ENCODE data around the gene TFCP2.

Gene TFCP2

GRCh38 chr12:51118706-51119105 lies 54.2 kb downstream of the TFCP2 start:
- Histone ChIP-seq H3K4ac (ENCODE audit: low read depth in 1 of 2, low read length in 2 of 2) (no peak overlapping the region), H3K27ac (ENCODE audit: low read length, poor library complexity, severe bottlenecking) (no peak overlapping the region), H2BK120ac (ENCODE audit: low read depth, low read length) (no peak overlapping the region), H2BK15ac (ENCODE audit: low read depth, poor library complexity, severe bottlenecking) (no peak overlapping the region), H3K9me3 (ENCODE audit: control insufficient read depth, low read length) (no peaks in the 10 kb centered on the region), H2BK5ac (ENCODE audit: low read depth, low read length, poor library complexity, severe bottlenecking) (no peak overlapping the region), H3K23ac (ENCODE audit: low read length in 2 of 2) (no peak overlapping the region), H3K4me2 (ENCODE audit: low read length, poor library complexity, severe bottlenecking) (no peak overlapping the region), H3K9ac (ENCODE audit: low read length) (no peak overlapping the region), H2BK12ac (ENCODE audit: low read length in 2 of 2) (no peak overlapping the region), H3K4me1 (ENCODE audit: control insufficient read depth, insufficient read depth, low read depth, low read length) (no peaks in the 10 kb centered on the region), H3K79me1 (replicated peaks; ENCODE audit: low read length, poor library complexity, severe bottlenecking) (no peaks in the 10 kb centered on the region), H4K91ac (ENCODE audit: low read length) (no peak overlapping the region), H3K18ac (ENCODE audit: low read depth in 1 of 2, low read length in 2 of 2) (no peak overlapping the region), H3K27me3 (ENCODE audit: control insufficient read depth in 1 of 2, insufficient read depth in 1 of 2, low read length in 2 of 2) (no peaks in the 10 kb centered on the region), H2AFZ (ENCODE audit: low read depth, low read length) (no peak overlapping the region), H3K4me3 (ENCODE audit: insufficient read depth in 1 of 2, low read depth in 1 of 2, low read length in 2 of 2) (no peak overlapping the region), H4K8ac (ENCODE audit: low read length) (no peak overlapping the region), H3K36me3 (ENCODE audit: control insufficient read depth in 1 of 2, insufficient read depth in 2 of 2, low read depth in 1 of 2, low read length in 2 of 2) (peaks cover 0 to 39% of the 10 kb centered on the region in 2 experiments), H3K14ac (ENCODE audit: low read length in 2 of 2) (no peak overlapping the region), H2AK5ac (ENCODE audit: low read length, severe bottlenecking) (no peak overlapping the region)
- no peak for DNase-seq
- 84% methylated on average over 3 of the region's 3 CpGs for WGBS

DNA sequence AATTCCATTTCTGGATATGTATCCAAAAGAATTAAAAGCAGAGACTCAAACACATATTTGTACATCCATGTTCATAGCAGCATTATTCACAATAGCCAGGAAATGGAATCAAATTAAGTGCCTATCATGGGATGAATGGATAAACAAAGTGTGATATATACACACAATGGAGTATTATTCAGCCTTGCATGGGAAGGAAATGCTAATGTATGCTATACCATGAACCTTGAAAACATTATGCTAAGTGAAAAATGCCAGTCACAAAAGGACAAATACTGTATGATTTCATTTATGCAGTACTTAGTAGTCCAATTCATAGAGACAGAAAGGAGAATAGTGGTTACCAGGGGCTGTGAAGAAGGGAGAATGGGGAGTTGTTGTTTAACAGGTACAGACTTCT lies 57.4 kb downstream of the TFCP2 start:
- Histone ChIP-seq H3K18ac (ENCODE audit: low read depth in 1 of 2, low read length in 2 of 2) (no peak overlapping the region), H3K27ac (ENCODE audit: low read length, poor library complexity, severe bottlenecking) (no peak overlapping the region), H2BK5ac (ENCODE audit: low read depth, low read length, poor library complexity, severe bottlenecking) (no peak overlapping the region), H2AK5ac (ENCODE audit: low read length, severe bottlenecking) (no peak overlapping the region), H2AFZ (ENCODE audit: low read depth, low read length) (no peak overlapping the region), H3K79me1 (replicated peaks; ENCODE audit: low read length, poor library complexity, severe bottlenecking) (no peaks in the 10 kb centered on the region), H3K4me1 (ENCODE audit: control insufficient read depth, insufficient read depth, low read depth, low read length) (no peaks in the 10 kb centered on the region), H4K8ac (ENCODE audit: low read length) (no peak overlapping the region), H3K23ac (ENCODE audit: low read length in 2 of 2) (no peak overlapping the region), H3K4me2 (ENCODE audit: low read length, poor library complexity, severe bottlenecking) (no peak overlapping the region), H3K14ac (ENCODE audit: low read length in 2 of 2) (no peak overlapping the region), H3K4me3 (ENCODE audit: insufficient read depth in 1 of 2, low read depth in 1 of 2, low read length in 2 of 2) (no peak overlapping the region), H3K9ac (ENCODE audit: low read length) (no peak overlapping the region), H3K36me3 (ENCODE audit: control insufficient read depth in 1 of 2, insufficient read depth in 2 of 2, low read depth in 1 of 2, low read length in 2 of 2) (peaks cover 2 to 64% of the 10 kb centered on the region in 2 experiments), H2BK120ac (ENCODE audit: low read depth, low read length) (no peak overlapping the region), H2BK12ac (ENCODE audit: low read length in 2 of 2) (no peak overlapping the region), H3K9me3 (ENCODE audit: control insufficient read depth, low read length) (no peaks in the 10 kb centered on the region), H2BK15ac (ENCODE audit: low read depth, poor library complexity, severe bottlenecking) (no peak overlapping the region), H3K27me3 (ENCODE audit: control insufficient read depth in 1 of 2, insufficient read depth in 1 of 2, low read length in 2 of 2) (no peaks in the 10 kb centered on the region), H4K91ac (ENCODE audit: low read length) (no peak overlapping the region), H3K4ac (ENCODE audit: low read depth in 1 of 2, low read length in 2 of 2) (no peak overlapping the region)
- DNase-seq, result no peak

GRCh38 chr12:51108136-51108535 lies 64.8 kb downstream of the TFCP2 start:
- Histone ChIP-seq H2AFZ (ENCODE audit: low read depth, low read length) (no peak overlapping the region), H3K18ac (ENCODE audit: low read depth in 1 of 2, low read length in 2 of 2) (no peak overlapping the region), H4K91ac (ENCODE audit: low read length) (no peak overlapping the region), H2BK5ac (ENCODE audit: low read depth, low read length, poor library complexity, severe bottlenecking) (no peak overlapping the region), H3K9me3 (ENCODE audit: control insufficient read depth, low read length) (no peaks in the 10 kb centered on the region), H2AK5ac (ENCODE audit: low read length, severe bottlenecking) (no peak overlapping the region), H3K14ac (ENCODE audit: low read length in 2 of 2) (no peak overlapping the region), H3K36me3 (ENCODE audit: control insufficient read depth in 1 of 2, insufficient read depth in 2 of 2, low read depth in 1 of 2, low read length in 2 of 2) (peaks cover 5 to 80% of the 10 kb centered on the region in 2 experiments), H3K4me2 (ENCODE audit: low read length, poor library complexity, severe bottlenecking) (no peak overlapping the region), H3K27ac (ENCODE audit: low read length, poor library complexity, severe bottlenecking) (no peak overlapping the region), H3K4ac (ENCODE audit: low read depth in 1 of 2, low read length in 2 of 2) (no peak overlapping the region), H3K23ac (ENCODE audit: low read length in 2 of 2) (no peak overlapping the region), H3K79me1 (replicated peaks; ENCODE audit: low read length, poor library complexity, severe bottlenecking) (no peaks in the 10 kb centered on the region), H2BK12ac (ENCODE audit: low read length in 2 of 2) (no peak overlapping the region), H3K4me1 (ENCODE audit: control insufficient read depth, insufficient read depth, low read depth, low read length) (no peaks in the 10 kb centered on the region), H2BK15ac (ENCODE audit: low read depth, poor library complexity, severe bottlenecking) (no peak overlapping the region), H4K8ac (ENCODE audit: low read length) (no peak overlapping the region), H3K4me3 (ENCODE audit: insufficient read depth in 1 of 2, low read depth in 1 of 2, low read length in 2 of 2) (no peak overlapping the region), H3K27me3 (ENCODE audit: control insufficient read depth in 1 of 2, insufficient read depth in 1 of 2, low read length in 2 of 2) (no peaks in the 10 kb centered on the region), H2BK120ac (ENCODE audit: low read depth, low read length) (no peak overlapping the region), H3K9ac (ENCODE audit: low read length) (no peak overlapping the region)
- 84% methylated on average over 4 of the region's 4 CpGs for WGBS
- no peak for DNase-seq

DNA sequence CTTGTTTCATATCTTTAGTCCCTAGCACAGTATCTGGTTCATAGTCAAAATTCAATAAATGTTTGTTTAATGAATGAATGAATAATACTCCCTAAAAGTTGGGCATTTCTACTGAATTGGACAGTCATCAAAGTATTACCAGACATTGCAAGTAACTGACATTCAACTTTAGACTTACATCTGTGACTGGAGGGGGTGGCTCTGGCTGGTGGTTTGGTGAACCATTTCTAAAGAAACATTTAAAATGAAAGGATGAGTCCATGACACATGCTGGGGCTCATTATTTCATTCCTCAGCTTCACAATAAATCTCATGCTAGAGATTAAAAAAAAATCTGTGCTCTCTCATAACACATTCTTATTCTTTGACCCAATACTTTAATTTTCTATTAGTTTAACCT lies 69.0 kb downstream of the TFCP2 start:
- Histone ChIP-seq H2BK12ac (ENCODE audit: low read length in 2 of 2) (no peak overlapping the region), H3K79me1 (replicated peaks; ENCODE audit: low read length, poor library complexity, severe bottlenecking) (no peaks in the 10 kb centered on the region), H2AK5ac (ENCODE audit: low read length, severe bottlenecking) (no peak overlapping the region), H3K27me3 (ENCODE audit: control insufficient read depth in 1 of 2, insufficient read depth in 1 of 2, low read length in 2 of 2) (no peaks in the 10 kb centered on the region), H4K8ac (ENCODE audit: low read length) (no peak overlapping the region), H3K18ac (ENCODE audit: low read depth in 1 of 2, low read length in 2 of 2) (no peak overlapping the region), H3K9me3 (ENCODE audit: control insufficient read depth, low read length) (no peaks in the 10 kb centered on the region), H2BK5ac (ENCODE audit: low read depth, low read length, poor library complexity, severe bottlenecking) (no peak overlapping the region), H4K91ac (ENCODE audit: low read length) (no peak overlapping the region), H3K4me1 (ENCODE audit: control insufficient read depth, insufficient read depth, low read depth, low read length) (no peaks in the 10 kb centered on the region), H3K27ac (ENCODE audit: low read length, poor library complexity, severe bottlenecking) (no peak overlapping the region), H3K23ac (ENCODE audit: low read length in 2 of 2) (no peak overlapping the region), H3K4me2 (ENCODE audit: low read length, poor library complexity, severe bottlenecking) (no peak overlapping the region), H2BK15ac (ENCODE audit: low read depth, poor library complexity, severe bottlenecking) (no peak overlapping the region), H2BK120ac (ENCODE audit: low read depth, low read length) (no peak overlapping the region), H3K14ac (ENCODE audit: low read length in 2 of 2) (no peak overlapping the region), H3K36me3 (ENCODE audit: control insufficient read depth in 1 of 2, insufficient read depth in 2 of 2, low read depth in 1 of 2, low read length in 2 of 2) (peaks cover 9 to 86% of the 10 kb centered on the region in 2 experiments), H3K4me3 (ENCODE audit: insufficient read depth in 1 of 2, low read depth in 1 of 2, low read length in 2 of 2) (no peak overlapping the region), H2AFZ (ENCODE audit: low read depth, low read length) (no peak overlapping the region), H3K4ac (ENCODE audit: low read depth in 1 of 2, low read length in 2 of 2) (no peak overlapping the region), H3K9ac (ENCODE audit: low read length) (no peak overlapping the region)
- no peak for DNase-seq
